GM21526 (cell line): ENCODE measurements around the gene WASF1.
A peak's percentile ranks its signal among the peaks of the same experiment; 100 is the strongest.
"Not testable (repeated sequence)": the region's sequence is repeated elsewhere in the genome, so short reads cannot be mapped to it uniquely, and the experiment has no call there.

ENCODE experiments used
- ATAC-seq: cut with Tn5 transposase; IDR thresholded peaks from one replicate; pipeline ENCODE4 v1.9.1; 2021; ENCODE audit warnings: moderate library complexity; ENCODE audit not compliant: unreplicated experiment, low FRiP score

WASF1 gene

DNA sequence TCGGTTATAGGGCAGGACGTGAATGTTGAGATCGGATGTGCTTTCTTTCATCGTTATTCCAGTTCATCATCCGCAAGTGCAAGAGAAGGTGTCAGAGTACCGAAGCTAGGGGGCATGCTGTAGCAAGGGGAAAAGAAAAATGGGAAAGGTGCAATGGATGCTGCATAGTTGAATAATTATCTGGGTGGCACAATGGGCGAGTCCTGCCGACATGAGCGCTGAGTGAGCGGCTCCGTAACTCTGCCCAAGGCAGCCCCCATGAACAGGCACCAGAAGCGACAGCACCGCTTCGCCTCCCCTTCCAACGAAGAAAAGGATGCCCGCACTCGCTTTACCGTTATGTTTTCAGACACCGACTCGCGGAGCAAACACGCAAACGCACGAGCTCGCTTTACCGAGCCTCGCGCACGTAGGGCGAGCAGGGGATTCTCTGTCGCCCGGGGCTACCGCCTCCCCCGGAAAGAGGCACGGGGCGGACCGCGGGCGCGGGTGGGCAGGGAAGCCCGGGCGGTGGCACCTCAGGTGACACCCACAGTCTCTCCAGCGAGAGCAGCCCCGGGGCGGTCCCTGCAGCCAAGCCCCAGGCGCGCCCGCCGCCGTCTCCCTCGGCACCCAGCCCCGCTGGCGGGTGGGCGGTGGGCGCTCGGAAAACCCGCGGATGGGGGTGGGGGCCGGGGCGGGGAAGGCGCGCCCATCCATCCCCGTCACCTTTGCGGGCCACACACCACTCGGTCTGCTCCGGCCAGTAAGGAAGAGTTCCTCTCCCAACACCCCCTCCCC, 654 bp downstream of the WASF1 start:
- ATAC-seq, result peak; percentile 37

DNA sequence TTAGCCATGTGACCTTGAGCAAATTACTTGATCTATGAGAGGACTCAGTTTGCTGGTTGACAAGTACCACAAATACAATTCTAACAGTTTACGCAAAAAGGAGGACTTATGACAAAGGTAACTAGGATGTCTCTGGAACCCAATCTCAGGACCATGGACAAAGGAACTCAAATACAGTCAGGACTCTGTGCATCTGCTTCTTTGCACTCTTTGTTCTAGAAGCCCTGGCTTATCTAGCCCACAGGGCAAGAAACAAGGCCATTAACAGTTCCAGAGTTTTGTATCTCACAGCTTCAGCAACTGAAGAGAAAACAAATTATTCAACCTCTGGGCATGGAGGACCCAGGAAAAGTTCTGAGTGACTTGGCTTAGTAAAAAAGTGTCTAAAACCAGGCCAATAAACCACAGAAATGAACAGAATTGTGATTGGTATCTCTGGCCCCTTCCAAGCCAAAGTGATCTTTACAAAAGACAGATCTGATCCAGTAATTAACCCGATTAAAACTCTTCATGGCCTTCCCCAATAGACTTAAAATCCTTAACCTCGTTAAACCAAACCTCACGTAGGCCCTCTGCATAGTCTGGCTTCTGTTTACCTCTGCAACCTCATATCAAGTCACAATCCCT, 5.9 kb downstream of the WASF1 start:
- ATAC-seq, result no peak

DNA sequence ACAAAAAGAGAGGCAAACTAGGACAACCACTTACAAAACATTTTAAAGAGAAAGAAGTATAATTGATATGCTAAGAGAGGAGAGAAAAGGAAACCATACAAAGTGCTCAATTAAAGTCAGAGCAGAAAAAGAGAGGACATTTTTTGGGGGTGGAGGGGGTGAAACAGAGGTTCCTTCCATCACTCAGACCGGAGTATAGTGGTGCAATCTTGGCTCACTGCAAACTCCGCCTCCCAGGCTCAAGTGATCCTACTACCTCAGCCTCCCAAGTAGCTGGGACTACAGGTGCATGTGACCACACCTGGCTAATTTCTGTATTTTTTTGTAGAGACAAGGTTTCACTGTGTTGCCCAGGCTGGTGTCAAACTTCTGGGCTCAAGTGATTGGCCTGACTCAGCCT, 9.4 kb downstream of the WASF1 start:
- ATAC-seq, result no peak

DNA sequence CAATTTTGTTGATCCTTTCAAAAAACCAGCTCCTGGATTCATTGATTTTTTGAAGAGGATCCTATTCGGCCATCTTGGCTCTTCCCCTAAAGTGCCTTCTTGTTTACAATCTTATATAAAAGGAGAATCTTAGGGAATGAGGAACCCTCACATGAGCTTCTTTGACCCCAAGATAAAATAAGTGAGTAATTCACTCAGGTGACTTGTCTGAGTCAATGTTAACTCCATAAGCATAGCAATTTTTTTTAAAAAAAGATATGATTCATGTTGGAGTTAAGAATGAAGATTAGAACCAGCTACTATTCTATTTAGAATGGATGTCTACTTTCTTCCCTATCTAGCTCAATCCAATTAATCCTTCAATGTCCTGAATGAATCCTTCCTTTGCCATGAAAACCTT, 21.0 kb downstream of the WASF1 start:
- ATAC-seq, result no peak

DNA sequence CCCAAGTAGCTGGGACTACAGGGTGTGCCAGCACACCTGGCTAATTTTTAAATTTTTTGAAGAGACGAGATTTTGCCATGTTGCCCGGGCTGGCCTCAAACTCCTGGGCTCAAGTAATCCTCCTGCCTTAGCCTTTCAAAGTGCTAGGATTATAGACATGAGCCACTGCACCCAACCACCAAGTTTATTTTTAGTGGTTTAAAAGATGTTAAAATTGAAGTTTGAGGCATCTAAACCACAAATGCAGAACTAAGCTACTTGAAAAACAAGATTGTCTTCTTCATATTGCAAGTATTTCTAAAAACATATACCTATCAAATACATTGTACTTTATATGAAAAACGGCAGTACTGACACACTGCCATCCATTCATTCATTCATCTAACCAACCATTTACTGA, 31.6 kb downstream of the WASF1 start:
- ATAC-seq, result no peak

DNA sequence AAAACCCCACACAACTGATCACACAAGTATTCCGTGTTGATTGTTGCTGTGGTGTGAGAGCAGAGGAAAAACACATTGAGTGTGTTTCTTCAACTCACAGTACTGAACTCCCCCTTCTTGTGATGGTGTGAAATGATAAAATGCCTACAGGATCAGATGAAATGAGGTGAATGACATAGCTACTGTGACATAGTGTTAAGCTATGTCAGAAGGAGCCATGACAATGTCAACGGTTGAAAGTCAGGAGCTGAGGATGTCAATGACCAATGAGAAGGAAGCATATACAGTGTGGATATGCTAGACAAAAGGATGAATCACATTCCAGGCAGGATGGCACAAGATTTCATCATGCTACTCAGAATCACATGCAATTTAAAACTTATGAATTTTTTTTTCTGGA, 38.8 kb downstream of the WASF1 start:
- ATAC-seq, result no peak

DNA sequence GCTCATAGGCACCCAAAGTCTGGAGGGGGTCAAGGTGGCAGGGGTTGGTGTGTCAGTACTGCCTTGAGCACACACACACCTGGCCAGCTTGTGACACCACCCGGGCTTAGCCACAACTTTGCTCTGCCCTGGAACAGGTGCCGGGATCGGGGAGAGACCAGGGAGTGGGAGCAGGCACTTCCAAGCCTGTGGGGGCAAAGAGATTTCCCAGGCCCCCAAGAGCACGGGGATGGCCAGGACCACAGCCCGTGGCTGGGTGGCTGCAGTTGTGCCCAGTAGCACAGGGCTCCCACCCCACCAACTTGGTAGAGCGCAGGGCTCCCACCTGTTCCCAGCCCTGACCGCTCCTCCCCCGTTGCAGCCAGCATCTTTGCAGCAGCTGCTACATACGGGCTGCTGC, 40.4 kb downstream of the WASF1 start:
- ATAC-seq, result no peak

DNA sequence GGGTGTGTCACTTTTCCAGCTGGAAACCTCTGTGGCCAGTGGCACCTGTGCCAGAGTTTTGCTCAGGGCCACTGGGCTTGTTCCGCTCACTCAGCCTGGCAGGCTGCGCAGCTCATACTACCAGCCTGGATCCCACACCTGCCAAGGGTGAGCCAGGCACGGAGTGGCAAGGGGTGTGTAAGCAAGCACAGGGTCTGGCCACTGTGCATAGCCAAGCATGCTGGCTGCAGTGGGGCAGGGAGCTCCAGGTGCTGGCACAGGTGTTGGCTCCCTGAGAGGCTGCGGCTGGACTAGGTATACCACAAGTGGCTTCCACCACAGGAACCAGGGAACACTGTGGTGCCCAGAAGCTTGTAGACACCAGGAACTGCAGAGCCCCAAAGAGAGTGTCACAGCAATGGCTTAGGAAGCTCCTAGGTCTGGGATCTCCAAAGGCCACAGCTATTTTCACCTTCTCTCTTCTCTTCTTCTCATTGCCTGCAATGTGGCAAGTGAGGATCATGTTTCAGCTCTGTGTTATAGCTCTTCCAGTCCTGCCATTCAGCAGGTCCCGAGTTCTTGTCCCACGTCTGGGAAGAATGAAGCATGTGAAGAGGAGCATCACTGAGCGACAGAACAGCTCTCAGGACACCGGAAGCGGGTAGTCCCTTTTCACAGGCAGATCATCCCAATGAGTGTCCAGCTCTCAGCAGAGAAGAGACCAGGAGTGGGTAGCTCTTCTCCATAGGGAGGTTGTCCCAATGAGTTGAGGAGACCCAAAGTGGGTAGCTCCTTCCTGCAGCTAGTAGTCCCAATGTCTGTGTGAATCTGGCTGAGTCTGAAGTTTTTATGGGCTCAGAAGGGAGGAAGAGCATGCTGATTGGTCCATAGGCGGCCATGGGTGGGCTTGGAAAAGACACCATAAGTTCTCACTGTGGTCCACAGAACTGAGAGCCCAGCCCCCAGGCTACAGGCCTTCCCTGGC, 41.3 kb downstream of the WASF1 start:
- ATAC-seq, result no peak

DNA sequence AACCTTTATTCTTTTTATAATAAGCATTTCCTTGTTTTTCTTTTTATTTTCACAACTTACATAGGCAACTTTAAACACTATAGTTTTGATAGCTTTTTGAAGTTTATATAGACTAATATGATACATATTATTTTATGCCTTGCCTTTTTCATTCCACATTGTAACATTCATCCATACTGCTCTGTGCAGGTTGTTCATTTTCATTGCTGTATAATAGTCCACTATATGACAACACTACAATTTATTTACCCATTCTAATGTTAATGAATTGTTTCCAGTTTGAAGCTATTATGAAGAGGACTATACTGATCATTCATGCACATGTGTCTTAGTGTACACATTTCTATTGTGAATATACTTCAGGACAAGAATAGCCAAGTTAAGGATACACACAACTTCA, 49.1 kb downstream of the WASF1 start:
- ATAC-seq, result no peak

DNA sequence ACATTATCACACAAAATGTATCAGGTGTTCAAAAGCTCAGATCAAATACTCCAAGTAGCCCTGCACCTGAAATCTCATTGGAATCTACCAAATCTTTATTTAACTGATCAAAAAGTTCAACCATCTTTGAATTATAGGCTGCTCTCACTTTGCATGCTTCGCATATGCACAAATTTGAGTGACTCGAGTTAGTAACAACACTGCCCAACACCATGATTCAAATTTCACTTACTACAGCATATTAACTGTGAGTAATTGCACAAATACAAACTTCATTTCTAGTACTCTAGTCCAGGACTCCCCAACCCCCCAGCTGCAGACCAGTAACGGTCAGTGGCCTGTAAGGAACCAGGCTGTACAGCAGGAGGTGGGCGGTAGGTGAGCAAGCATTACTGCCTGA, 51.1 kb downstream of the WASF1 start:
- ATAC-seq, result no peak

DNA sequence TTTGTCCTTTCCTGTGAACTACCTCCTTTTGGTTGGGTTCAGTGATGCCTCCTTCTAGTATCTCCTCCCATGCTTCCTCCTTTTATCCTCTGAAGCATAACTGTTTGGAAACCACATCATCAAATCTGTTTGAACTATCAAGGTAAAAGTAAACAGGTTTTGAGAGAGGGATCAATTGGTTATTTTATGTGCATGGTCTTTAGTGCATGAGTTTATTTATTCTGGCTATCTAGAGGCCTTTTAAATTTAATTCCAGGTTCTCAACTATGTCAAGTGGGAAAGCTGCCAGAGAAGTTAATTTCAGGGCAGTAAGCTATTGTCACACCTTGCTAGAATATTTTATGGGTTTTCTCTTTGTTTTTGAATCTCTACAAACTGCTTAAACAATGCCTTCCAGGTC, 54.1 kb downstream of the WASF1 start:
- ATAC-seq, result no peak

DNA sequence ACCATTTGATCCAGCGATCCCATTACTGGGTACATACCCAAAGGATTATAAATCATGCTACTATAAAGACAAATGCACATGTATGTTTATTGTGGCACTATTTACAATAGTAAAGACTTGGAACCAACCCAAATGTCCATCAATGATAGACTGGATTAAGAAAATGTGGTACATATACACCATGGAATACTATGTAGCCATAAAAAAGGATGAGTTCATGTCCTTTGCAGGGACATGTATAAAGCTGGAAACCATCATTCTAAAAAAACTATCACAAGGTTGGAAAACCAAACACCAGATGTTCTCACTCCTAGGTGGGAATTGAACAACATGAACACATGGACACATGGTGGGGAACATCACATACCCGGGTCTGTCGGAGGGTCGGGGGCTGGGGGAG, 57.8 kb downstream of the WASF1 start:
- not testable (repeated sequence) for ATAC-seq

DNA sequence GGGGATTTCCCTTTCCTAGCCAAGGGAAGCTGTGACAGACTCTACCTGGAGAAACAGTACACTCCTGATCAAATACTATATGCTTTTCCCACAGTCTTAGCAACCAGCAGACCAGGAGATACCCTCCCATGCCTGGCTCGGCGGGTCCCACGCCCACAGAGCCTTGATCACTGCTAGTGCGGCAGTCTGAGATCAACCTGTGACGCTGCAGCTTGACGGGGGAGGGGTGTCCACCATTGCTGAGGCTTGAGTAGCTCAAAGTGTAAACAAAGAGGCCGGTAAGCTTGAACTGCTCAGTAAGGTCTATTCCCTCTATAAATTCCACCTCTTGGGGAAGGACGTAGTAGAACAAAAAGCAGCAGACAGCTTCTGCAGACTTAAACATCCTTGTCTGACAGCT, 63.2 kb downstream of the WASF1 start:
- no peak for ATAC-seq

DNA sequence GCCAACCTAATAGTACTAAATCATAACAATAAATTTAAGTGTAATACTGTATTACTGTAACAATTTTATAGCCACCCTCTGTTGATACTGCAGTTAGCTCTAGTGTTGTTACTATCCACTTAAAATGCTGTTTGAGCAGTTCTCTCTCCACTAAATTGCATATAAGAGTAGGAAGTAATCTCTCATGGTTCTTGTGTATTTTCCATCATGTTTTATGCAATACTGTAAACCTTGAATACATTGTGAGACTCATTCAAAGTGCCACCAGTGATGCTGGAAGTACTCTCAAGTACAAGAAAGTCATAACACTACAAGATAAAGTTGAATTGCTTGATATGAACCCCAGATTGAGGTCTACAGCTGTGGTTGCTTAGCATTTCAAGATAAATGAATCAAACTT, 65.5 kb downstream of the WASF1 start:
- no peak for ATAC-seq

DNA sequence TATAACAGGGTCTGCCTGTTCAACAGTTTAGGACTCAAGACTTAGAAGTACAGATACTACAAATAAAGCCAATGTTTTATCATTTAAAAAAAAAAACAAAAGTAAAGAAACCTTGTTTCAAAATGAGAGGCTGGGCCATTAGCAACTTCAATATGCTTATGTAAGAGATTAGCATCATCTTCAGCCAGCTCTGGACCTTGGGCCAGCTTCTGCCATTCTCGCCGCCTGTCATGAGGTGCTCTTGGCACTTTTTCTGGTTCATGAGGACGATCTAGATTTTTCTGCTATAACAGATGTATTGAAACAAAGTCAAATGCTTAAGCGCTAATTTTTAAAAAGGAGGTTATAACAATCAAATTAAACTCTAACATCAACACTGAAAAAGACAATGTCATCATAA, 74.2 kb downstream of the WASF1 start:
- ATAC-seq, result no peak

DNA sequence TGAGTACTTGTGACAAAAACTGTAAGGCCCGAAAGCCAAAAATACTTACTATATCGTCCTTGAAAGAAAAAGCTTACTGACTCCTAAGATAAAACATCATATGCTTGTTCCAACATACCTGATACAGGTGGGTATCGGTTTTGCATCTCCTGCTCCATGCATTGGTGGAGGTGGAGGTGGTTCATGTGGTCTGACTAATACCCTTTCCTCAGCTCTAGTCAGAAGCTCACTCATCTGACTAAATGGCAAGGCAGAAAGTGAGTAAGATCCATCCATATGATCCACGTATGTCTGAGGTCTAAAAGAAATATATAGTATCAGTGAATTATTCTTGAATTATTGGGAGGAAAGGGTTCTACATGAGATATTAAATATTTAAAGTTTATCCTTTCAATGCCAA, 76.2 kb downstream of the WASF1 start:
- ATAC-seq, result no peak

DNA sequence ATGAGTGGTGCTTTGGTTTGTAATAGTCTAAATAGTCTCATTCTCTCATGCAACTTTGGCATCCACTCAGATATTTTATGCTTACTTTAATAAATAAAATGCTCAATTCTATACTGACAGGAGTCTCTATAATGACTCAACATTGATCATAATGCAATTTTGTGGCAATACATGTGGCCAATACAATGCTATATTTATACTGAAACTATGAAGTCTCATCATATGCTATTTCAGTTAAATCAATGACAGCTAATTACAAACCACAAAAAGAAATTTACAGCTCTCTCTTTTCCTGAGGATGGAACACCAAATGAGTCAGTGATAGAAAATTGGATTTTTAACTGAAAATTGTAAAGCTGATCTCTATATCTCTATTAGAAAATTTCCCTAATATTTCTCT, 77.1 kb downstream of the WASF1 start:
- no peak for ATAC-seq

DNA sequence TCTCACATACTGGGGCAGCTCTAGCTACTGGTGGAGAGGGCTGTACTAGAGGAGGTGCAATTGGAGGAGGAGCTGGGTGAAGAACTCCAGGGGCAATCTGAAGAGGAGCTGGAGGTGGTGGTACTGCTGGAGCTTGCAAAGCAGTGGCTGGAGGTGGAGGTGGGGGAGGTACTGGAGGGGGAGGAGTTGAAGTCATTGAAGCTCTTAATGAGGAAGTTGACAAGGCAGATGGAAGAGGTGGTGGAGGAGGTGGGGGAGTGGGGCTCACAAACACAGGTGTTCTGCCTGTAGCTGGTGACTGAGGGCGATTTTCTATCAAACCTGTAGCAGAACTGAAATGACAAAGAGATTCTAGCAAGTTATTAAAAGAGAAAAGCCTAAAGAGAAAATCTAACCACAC, 77.6 kb downstream of the WASF1 start:
- ATAC-seq, result peak; percentile 78

DNA sequence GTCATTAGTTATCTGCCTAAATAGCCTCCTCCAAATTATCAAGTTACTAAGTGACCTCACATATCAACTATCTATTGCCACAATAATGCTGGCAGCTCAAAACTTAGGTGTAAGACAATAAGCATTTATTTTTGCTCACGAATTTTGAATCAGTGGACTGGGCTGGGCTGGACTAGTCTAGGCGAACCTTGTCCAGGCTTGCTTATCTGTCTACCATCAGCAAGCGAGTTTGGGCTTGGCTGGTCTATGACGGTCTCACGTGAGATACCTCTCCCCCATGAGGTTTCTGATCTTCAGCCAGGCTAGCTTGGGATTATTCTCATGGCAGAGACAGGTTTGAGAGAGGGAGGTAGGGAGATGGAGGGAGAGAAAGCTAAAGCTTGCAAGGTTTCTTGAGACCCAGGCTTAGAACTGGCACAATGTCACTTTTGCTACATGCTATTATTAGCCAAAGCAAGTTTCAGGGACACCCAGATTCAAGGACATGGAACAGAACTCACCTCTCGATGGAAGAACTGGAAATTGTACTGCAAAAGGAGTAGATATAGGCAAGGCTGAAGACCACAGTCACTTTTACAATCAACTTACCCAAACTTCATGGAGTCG, 80.9 kb downstream of the WASF1 start:
- ATAC-seq, result no peak

DNA sequence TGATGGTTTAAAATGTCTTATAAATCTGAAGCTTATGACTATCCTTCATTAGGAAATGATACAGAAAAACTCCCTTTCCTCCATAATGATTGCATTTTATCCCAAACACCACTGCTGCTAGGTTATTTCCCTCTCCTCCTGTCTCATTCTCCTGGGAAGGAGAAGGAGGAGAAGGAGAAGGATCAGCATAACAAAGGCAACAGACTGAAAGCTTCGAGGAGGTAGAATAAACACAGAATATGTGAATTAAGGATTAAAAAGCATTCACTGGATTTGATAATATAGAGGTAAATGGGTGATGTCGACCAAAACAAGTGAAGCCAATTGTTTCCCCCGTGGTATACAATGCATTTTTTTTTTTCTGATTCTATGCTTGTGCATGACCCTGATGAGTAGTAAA, 82.0 kb downstream of the WASF1 start:
- ATAC-seq, result no peak

DNA sequence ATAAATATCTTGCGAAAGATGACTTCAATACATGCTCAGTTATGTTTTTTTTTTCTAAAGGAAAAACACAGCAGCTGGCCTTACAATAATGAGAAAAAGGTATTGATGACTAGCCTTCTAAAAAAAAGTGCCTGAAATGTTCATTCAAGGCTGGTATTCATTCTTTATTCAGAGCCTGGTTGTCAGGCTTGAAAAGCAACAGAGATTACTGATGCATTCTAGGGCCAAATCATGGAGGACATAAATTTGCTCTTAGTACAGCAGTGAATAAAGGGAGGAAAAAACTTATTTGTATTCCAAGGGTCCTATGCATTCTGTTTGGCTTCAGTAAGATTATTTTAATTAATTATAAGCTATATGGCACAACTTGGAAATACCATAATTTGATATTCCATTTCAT, 83.5 kb downstream of the WASF1 start:
- no peak for ATAC-seq
